ENCODE measurements around the gene LRMDA.

Gene LRMDA

GRCh38 chr10:75924309-75924902 lies 493.0 kb downstream of the LRMDA start:
- no peak for DNase-seq (ENCODE audit: low read depth)

- DNase-seq (ENCODE audit: low read depth) = no peak
Observed at GRCh38 chr10:75925999-75926398, 494.6 kb downstream of the LRMDA start.

GRCh38 chr10:75926763-75927162 lies 495.3 kb downstream of the LRMDA start:
- no peak for DNase-seq (ENCODE audit: low read depth)

- DNase-seq (ENCODE audit: low read depth) = no peak
Observed at GRCh38 chr10:75928231-75928630, 496.8 kb downstream of the LRMDA start.

- DNase-seq (ENCODE audit: low read depth) = no peak
Observed at GRCh38 chr10:75929630-75930161, 498.3 kb downstream of the LRMDA start.

- DNase-seq (ENCODE audit: low read depth) = no peak
Observed at GRCh38 chr10:75932921-75933320, 501.5 kb downstream of the LRMDA start.

GRCh38 chr10:75935240-75935639 lies 503.8 kb downstream of the LRMDA start:
- DNase-seq (ENCODE audit: low read depth) = no peak

GRCh38 chr10:75935650-75936400 lies 504.4 kb downstream of the LRMDA start:
- no peak for DNase-seq (ENCODE audit: low read depth)

- no peak for DNase-seq (ENCODE audit: low read depth)
Observed at GRCh38 chr10:75936841-75937240, 505.4 kb downstream of the LRMDA start.

GRCh38 chr10:75937823-75938222 lies 506.4 kb downstream of the LRMDA start:
- DNase-seq (ENCODE audit: low read depth) = no peak

GRCh38 chr10:75938380-75939122 lies 507.1 kb downstream of the LRMDA start:
- no peak for DNase-seq (ENCODE audit: low read depth)

- no peak for DNase-seq (ENCODE audit: low read depth)
Observed at GRCh38 chr10:75939541-75939940, 508.1 kb downstream of the LRMDA start.

GRCh38 chr10:75940742-75941141 lies 509.3 kb downstream of the LRMDA start:
- DNase-seq (ENCODE audit: low read depth) = no peak

GRCh38 chr10:75941223-75941801 lies 509.9 kb downstream of the LRMDA start:
- DNase-seq (ENCODE audit: low read depth) = no peak

GRCh38 chr10:75944061-75944460 lies 512.6 kb downstream of the LRMDA start:
- no peak for DNase-seq (ENCODE audit: low read depth)

- no peak for DNase-seq (ENCODE audit: low read depth)
Observed at GRCh38 chr10:75948583-75948982, 517.2 kb downstream of the LRMDA start.

- no peak for DNase-seq (ENCODE audit: low read depth)
Observed at GRCh38 chr10:75950307-75950706, 518.9 kb downstream of the LRMDA start.

GRCh38 chr10:75950997-75951589 lies 519.7 kb downstream of the LRMDA start:
- no peak for DNase-seq (ENCODE audit: low read depth)

- no peak for DNase-seq (ENCODE audit: low read depth)
Observed at GRCh38 chr10:75951627-75952026, 520.2 kb downstream of the LRMDA start.

- DNase-seq (ENCODE audit: low read depth) = no peak
Observed at GRCh38 chr10:75952093-75952492, 520.7 kb downstream of the LRMDA start.

- no peak for DNase-seq (ENCODE audit: low read depth)
Observed at GRCh38 chr10:75954486-75954885, 523.1 kb downstream of the LRMDA start.

GRCh38 chr10:75955973-75956502 lies 524.6 kb downstream of the LRMDA start:
- DNase-seq (ENCODE audit: low read depth) = no peak

Measured in activated T-helper 9 cell treated with anti-CD3 and anti-CD28 coated beads, Interleukin-2, amount 50 U/mL, for 16 hours (primary cell).